LNCAP (cell line): ENCODE results near the gene FAAP100.

ENCODE experiments used
- TF ChIP-seq, protein P1 (sequence below): fragments of 450-650 bp; IDR thresholded peaks from 2 replicates; pipeline ENCODE4 v1.5.1; 2017; ENCODE audit warnings: mild to moderate bottlenecking

FAAP100 gene

DNA sequence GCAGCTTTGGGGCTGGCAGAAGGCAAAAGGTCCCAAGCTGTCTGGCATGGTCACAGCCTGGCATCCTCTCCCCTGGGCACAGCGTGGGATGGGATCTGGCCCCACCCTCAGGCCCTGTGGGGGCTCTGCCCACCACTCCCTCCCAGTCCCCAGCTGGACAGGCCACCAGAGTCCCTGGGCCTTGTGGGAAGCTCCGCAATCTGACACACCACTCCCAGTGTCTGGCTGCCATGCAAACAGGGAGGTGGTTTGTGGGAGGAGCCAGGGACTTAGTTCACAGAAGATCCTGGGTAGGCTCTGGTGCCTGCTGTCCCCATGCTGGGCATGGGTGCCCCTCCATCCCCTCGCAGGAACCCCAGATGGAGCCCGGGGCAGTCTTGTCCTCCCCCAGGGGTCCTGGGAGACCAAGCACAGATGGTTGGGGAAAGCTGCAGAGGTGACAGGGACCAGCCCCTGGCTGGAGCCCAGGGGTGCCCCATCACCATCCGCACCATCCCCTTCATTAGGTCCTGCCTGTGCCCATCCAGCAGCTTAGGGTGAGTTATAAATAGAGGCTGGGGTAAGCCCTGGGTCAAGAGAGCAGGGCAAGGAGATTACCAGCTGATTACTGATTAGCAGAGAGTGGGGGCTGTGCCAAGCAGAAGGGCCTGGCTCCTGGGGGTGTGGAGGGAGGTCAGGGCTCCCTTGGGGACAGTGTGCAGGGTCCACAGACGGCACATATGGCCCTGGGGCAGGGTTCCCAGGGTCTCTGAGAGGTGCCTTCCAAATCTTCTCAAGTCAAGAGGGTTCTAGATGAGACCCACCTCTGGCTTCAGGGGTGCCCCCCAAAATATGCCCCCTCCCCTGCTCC is 17.8 kb downstream of the FAAP100 start:
- TF ChIP-seq, protein P1, sequence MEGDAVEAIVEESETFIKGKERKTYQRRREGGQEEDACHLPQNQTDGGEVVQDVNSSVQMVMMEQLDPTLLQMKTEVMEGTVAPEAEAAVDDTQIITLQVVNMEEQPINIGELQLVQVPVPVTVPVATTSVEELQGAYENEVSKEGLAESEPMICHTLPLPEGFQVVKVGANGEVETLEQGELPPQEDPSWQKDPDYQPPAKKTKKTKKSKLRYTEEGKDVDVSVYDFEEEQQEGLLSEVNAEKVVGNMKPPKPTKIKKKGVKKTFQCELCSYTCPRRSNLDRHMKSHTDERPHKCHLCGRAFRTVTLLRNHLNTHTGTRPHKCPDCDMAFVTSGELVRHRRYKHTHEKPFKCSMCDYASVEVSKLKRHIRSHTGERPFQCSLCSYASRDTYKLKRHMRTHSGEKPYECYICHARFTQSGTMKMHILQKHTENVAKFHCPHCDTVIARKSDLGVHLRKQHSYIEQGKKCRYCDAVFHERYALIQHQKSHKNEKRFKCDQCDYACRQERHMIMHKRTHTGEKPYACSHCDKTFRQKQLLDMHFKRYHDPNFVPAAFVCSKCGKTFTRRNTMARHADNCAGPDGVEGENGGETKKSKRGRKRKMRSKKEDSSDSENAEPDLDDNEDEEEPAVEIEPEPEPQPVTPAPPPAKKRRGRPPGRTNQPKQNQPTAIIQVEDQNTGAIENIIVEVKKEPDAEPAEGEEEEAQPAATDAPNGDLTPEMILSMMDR = no peak

DNA sequence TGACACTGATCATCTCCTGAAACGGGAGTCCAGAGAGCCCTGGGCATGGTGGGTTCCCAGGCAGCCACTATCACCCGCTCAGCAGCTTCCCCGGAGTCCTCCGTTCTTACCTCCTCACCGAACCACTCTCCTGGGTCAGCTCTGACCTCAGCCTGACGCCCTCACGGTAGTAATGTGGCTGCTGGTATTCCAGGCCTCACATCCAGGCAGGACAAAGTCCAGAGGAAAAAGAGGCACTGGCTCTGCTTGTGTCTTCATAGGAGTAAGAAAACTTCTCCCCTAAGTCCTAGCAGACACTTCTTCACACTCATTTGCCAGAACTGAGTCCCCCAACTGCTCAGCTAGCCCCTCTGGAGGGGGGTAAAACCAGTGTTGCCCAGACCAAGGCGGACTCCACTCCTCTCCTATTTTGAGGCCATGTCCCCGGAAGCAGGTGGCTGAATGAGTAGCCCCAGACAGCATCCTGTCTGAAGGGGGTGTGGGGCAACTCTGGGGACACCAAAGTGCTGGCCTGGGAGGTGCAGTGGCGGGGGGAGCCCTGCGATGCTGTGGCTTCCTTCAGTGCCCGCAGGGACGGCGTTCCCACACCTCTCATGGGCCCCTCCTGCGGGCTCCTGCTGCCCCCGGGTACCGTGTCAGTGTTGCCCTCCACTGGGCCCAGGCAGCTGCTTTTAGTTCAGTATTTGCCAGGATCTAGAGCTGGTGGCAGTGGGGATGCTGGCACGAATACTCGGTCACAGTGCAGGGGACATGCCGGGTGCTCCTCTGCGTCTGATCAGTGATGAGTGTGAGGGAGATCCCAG is 18.6 kb downstream of the FAAP100 start:
- TF ChIP-seq, protein P1 = no peak

DNA sequence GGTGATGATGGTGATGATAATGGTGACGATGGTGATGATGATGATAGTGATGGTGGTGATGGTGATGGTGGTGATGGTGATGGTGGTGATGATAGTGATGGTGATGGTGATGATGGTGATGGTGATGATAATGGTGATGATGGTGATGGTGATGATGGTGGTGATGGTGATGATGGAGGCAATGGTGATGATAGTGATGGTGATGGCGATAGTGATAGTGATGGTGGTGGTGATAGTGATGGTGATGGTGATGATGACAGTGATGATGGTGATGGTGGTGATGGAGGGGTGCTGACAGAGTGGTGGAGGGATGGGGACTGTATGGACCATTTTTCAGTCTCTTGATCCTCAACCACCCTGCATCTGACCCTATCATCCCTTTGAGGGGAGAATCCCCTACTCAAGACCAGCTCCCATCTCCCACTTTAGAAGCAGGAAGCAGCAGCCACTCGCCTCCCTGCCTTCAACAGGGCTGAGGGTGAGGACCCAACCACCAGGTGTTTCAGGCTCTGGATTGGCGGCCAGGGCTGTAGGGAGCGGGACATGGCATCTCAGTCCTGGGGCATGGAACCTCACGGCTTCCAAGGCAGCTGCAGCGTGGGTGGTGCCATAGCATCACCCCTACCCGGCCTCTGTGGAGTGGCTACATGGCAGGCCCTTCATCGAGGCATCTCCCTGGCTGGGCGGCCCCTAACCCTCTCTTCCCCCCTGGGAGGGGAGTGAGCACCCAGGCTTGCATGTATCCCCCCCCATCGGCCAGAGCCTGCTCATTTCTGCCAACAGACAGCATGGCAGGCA is 19.5 kb downstream of the FAAP100 start:
- TF ChIP-seq, protein P1 = no peak

DNA sequence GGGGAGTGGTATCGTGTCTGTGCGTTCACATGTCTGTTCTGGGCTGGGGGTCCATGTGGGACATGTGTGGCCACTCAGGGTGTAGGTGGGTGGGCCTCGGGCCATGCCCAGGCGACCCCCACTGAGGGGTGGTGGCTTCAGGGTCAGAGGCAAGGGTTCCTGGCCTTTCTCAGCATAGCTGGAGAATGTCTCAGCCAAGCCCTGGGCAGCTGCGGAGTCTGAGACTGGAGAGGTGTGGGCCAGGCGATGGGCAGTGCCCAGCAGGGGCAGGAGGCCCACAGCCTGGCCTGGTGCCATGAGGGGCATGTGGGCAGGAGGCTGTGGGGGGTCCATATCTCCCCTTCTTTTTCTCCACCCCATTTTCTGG is 22.7 kb downstream of the FAAP100 start:
- TF ChIP-seq, protein P1 = no peak

DNA sequence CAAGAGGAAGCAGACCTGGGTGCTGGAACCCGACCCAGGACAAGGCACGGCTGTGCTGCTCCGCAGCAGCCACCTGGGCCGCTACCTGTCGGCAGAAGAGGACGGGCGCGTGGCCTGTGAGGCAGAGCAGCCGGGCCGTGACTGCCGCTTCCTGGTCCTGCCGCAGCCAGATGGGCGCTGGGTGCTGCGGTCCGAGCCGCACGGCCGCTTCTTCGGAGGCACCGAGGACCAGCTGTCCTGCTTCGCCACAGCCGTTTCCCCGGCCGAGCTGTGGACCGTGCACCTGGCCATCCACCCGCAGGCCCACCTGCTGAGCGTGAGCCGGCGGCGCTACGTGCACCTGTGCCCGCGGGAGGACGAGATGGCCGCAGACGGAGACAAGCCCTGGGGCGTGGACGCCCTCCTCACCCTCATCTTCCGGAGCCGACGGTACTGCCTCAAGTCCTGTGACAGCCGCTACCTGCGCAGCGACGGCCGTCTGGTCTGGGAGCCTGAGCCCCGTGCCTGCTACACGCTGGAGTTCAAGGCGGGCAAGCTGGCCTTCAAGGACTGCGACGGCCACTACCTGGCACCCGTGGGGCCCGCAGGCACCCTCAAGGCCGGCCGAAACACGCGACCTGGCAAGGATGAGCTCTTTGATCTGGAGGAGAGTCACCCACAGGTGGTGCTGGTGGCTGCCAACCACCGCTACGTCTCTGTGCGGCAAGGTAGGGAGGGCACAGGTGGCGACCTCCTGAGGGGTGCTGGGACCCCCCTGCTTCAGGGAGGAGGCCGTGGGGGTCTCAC is 23.3 kb downstream of the FAAP100 start:
- TF ChIP-seq, protein P1 = no peak

DNA sequence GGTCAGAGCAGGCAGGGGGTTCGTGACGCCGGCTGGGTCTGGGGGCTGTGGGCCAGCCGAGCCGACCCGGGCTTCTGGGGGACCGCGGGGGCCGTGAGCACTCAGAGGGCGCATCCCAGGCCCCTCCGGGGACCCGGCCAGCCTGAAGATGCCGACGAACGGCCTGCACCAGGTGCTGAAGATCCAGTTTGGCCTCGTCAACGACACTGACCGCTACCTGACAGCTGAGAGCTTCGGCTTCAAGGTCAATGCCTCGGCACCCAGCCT is 23.8 kb downstream of the FAAP100 start:
- TF ChIP-seq, protein P1 = no peak
